ENCODE data around the gene SMPDL3B.

The SMPDL3B gene

DNA sequence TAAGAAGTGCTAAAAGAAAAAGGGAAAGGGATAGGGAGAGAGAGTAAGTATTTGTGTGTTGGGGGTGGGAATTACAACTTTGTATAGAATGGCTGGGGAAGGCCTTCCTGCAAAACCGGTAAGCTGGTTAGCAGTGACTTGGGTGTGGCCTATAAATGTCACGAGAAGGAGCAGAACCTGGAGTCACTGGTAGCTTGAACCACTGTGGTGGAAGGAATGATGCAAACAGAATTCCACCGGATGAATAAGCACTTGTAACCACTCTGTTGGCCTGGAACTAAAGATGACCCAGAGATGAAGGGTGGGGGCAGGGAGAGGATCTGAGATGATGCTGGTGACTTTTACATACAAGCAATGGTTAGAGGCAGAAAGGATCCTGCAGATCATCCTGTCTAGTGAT, 33.9 kb downstream of the SMPDL3B start:
- TF ChIP-seq, protein P1, sequence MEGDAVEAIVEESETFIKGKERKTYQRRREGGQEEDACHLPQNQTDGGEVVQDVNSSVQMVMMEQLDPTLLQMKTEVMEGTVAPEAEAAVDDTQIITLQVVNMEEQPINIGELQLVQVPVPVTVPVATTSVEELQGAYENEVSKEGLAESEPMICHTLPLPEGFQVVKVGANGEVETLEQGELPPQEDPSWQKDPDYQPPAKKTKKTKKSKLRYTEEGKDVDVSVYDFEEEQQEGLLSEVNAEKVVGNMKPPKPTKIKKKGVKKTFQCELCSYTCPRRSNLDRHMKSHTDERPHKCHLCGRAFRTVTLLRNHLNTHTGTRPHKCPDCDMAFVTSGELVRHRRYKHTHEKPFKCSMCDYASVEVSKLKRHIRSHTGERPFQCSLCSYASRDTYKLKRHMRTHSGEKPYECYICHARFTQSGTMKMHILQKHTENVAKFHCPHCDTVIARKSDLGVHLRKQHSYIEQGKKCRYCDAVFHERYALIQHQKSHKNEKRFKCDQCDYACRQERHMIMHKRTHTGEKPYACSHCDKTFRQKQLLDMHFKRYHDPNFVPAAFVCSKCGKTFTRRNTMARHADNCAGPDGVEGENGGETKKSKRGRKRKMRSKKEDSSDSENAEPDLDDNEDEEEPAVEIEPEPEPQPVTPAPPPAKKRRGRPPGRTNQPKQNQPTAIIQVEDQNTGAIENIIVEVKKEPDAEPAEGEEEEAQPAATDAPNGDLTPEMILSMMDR (IDR thresholded peaks at IDR 0.05; ENCODE audit: control insufficient read depth, extremely low read depth, insufficient read depth), result no peak
- H3K4me3 ChIP-seq (ENCODE audit: low read depth, low read length), result no peak overlapping the region
- no peak for DNase-seq (ENCODE audit: low read depth)

DNA sequence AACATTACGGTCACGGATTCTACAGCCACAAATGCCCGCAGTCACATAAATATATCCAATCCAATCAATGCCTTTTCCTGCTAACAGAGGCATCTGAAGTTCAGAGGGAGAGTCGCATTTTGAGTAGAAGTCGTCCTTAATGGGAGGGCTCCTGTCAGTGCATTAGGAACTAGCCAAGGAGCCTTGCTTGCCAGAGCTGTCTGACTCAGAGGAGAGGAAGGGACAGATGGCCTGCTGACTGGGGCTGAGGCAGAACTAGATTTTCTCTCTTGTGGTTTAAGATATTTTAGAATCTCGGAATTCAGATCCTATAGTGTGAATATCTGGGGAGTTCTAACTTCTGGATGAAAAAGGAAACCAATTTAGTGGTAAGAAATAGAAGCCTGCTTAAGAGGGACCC, 35.6 kb downstream of the SMPDL3B start:
- TF ChIP-seq, protein P1 (IDR thresholded peaks at IDR 0.05; ENCODE audit: control insufficient read depth, extremely low read depth, insufficient read depth), result no peak
- no peak for DNase-seq (ENCODE audit: low read depth)

DNA sequence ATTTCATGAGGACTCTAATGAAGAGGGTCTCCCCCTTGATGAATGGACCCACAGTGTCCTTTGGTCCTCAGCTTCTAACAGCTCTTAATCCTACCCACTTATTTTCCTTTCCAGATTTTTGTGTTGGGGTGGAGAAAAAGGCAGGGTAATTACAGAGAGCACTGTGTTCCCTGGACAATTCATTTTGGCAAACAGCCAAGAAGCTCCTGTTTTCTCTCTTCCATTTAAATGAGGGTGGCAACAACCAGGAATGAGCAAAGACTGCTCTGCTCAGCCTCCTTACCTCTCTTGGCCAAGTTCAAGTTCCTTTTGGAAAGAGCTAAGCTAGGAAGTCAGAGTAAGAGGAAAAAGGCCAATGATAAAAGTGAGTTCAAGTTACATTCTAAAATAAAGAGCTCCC, 36.9 kb downstream of the SMPDL3B start:
- peak; percentile 50 for DNase-seq (ENCODE audit: low read depth)
- H3K4me3 ChIP-seq (ENCODE audit: low read depth, low read length), result no peak overlapping the region
- TF ChIP-seq, protein P1 (IDR thresholded peaks at IDR 0.05; ENCODE audit: control insufficient read depth, extremely low read depth, insufficient read depth), result no peak

More for the DNA sequence above, 35.6 kb downstream of the SMPDL3B start:
- H3K4me3 ChIP-seq (ENCODE audit: low read depth, low read length), result no peak overlapping the region

DNA sequence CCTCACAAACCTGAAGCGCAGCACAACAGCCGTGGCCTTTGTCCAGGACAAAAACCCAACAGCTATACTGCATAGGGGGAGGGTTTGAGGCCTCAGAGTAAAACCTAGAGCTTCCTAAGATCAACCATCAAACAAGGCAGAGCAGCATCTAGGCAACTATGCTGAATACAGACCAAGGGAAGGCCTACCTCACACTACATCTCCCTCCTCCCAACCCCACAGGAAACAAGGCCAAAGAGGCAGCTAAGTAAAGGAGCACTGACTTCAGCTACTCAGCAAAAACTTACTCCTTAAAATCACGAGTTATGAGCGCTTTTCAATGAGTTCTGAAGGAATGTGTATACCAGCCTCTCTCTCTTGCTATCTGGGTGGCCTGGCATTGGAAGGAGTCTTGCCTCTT, 37.3 kb downstream of the SMPDL3B start:
- no peak for DNase-seq (ENCODE audit: low read depth)
- H3K4me3 ChIP-seq (ENCODE audit: low read depth, low read length), result no peak overlapping the region
- TF ChIP-seq, protein P1 (IDR thresholded peaks at IDR 0.05; ENCODE audit: control insufficient read depth, extremely low read depth, insufficient read depth), result no peak

DNA sequence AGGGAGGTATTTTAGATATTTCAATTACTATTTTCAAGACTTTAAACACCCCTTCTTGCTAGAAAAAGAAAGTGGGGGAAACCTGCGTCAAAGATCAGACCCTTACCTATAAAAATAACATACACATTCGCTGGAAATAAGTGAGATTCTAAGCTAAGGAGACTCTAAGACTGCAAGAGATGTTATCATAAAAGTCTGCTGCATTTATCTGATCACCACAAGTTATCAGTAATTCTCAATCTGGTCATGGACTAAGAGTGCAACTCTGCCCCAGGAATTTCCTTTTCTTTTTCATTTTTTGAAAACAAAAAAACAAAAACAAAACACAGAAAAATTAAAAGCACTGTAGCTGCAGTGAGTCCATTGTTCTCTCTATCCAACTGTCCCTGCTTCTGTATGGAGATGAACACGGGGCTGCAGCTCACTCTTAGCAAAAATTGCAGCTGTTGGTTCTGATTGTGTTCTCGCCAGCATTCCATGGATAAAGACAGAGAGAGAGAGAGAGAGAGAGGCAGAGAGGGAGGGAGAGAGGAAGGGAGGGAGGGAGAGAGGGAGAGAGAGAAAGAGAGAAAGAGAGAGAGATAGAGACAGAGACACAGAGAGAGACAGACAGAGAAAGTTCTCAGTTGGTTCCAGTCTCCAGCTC, 39.1 kb downstream of the SMPDL3B start:
- DNase-seq (ENCODE audit: low read depth), result no peak
- TF ChIP-seq, protein P1 (IDR thresholded peaks at IDR 0.05; ENCODE audit: control insufficient read depth, extremely low read depth, insufficient read depth), result no peak
- H3K4me3 ChIP-seq (ENCODE audit: low read depth, low read length), result no peak overlapping the region

DNA sequence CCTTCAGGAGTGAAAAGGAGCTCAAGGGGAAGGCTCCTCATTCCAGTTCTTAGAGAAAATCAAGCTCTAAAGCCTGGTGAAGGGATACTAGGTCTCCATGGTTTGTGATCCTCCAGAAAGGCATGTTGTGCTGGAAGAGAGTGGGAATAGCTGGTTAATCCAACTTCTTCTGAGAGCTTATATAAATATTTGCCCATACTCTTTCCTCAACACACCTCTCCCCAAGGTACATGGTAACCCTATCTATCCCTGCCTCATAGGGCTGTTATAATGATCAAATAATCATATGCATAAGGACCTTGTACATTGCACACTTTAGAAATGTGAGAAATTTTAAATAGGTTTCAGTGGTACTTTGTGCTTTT, 39.6 kb downstream of the SMPDL3B start:
- DNase-seq (ENCODE audit: low read depth), result no peak
- no peak overlapping the region for H3K4me3 ChIP-seq (ENCODE audit: low read depth, low read length)
- TF ChIP-seq, protein P1 (IDR thresholded peaks at IDR 0.05; ENCODE audit: control insufficient read depth, extremely low read depth, insufficient read depth), result no peak

All from LNCaP clone FGC (cell line).